Activated CD4-positive, alpha-beta T cell treated with anti-CD3 and anti-CD28 coated beads, Interleukin-2, amount 50 U/mL, for 24 hours (primary cell): ENCODE measurements around the gene PRKAG2.
"Not testable (repeated sequence)": the region's sequence is repeated elsewhere in the genome, so short reads cannot be mapped to it uniquely, and the experiment has no call there.

Experiments
- DNase-seq, 2 donors: peaks; one replicate each; pipeline ENCODE4 v3.0.0-alpha.2; 2020; ENCODE audit warnings: low read depth in 1 of 2, low spot score in 1 of 2

The PRKAG2 gene

GRCh38 chr7:151885202-151885580 lies 8.3 kb upstream of the PRKAG2 start:
- DNase-seq = no peak

GRCh38 chr7:151884312-151885201 lies 7.6 kb upstream of the PRKAG2 start:
- no peak for DNase-seq

- no peak for DNase-seq
These were observed 6.9 kb upstream of the PRKAG2 start for GRCh38 chr7:151883857-151884256.

- no peak for DNase-seq
These were observed 5.8 kb upstream of the PRKAG2 start for GRCh38 chr7:151882734-151883133.

- DNase-seq = no peak
These were observed 3.8 kb upstream of the PRKAG2 start for GRCh38 chr7:151880688-151881087.

GRCh38 chr7:151877911-151878835 lies 1.3 kb upstream of the PRKAG2 start:
- no peak for DNase-seq

GRCh38 chr7:151875942-151876898 lies 695 bp downstream of the PRKAG2 start:
- peak; percentile 41 to 53 for DNase-seq

GRCh38 chr7:151874479-151874878 lies 2.4 kb downstream of the PRKAG2 start:
- DNase-seq = not testable (repeated sequence)

- DNase-seq = no peak
These were observed 3.4 kb downstream of the PRKAG2 start for GRCh38 chr7:151873402-151873965.

- no peak for DNase-seq
These were observed 4.1 kb downstream of the PRKAG2 start for GRCh38 chr7:151872531-151873401.

- DNase-seq = no peak
These were observed 5.0 kb downstream of the PRKAG2 start for GRCh38 chr7:151871904-151872303.

GRCh38 chr7:151871189-151871735 lies 5.7 kb downstream of the PRKAG2 start:
- DNase-seq = no peak

GRCh38 chr7:151869968-151870918 lies 6.7 kb downstream of the PRKAG2 start:
- no peak for DNase-seq

- DNase-seq = no peak
These were observed 7.5 kb downstream of the PRKAG2 start for GRCh38 chr7:151869455-151869854.

- no peak for DNase-seq
These were observed 7.8 kb downstream of the PRKAG2 start for GRCh38 chr7:151869109-151869428.

- no peak for DNase-seq
These were observed 8.4 kb downstream of the PRKAG2 start for GRCh38 chr7:151868396-151869108.

- DNase-seq = no peak
These were observed 9.0 kb downstream of the PRKAG2 start for GRCh38 chr7:151867912-151868311.
